HEK293T (cell line): ENCODE data around the gene LAMC1.

Experiments used
- BHLHE40 ChIP-seq: fragments of 450-650 bp; IDR thresholded peaks from 2 replicates; pipeline ENCODE4 v1.6.1; 2016; ENCODE audit warnings: mild to moderate bottlenecking, moderate library complexity, borderline replicate concordance
- CTBP1 ChIP-seq: fragments of 450-650 bp; IDR thresholded peaks from 2 replicates; pipeline ENCODE4 v1.6.1; 2016; ENCODE audit warnings: borderline replicate concordance
- ELF4 ChIP-seq: fragments of 450-650 bp; IDR thresholded peaks from 2 replicates; pipeline ENCODE4 v1.6.1; 2017; ENCODE audit warnings: antibody characterized with exemption
- FOXA1 ChIP-seq: fragments of 450-650 bp; IDR thresholded peaks from 2 replicates; pipeline ENCODE4 v1.6.1; 2016; ENCODE audit warnings: mild to moderate bottlenecking
- FOXK2 ChIP-seq: fragments of 450-650 bp; IDR thresholded peaks from 2 replicates; pipeline ENCODE4 v1.6.1; 2016; ENCODE audit warnings: mild to moderate bottlenecking
- FOXM1 ChIP-seq: fragments of 450-650 bp; IDR thresholded peaks from 2 replicates; pipeline ENCODE4 v1.6.1; 2017; ENCODE audit warnings: mild to moderate bottlenecking, borderline replicate concordance
- L3MBTL2 ChIP-seq: fragments of 450-650 bp; conservative IDR thresholded peaks from 2 replicates; pipeline ENCODE4 v1.6.1; 2016; ENCODE audit warnings: mild to moderate bottlenecking
- LEF1 ChIP-seq: fragments of 450-650 bp; IDR thresholded peaks from 2 replicates; pipeline ENCODE4 v1.6.1; 2017; ENCODE audit warnings: mild to moderate bottlenecking, borderline replicate concordance
- NFRKB ChIP-seq: fragments of 450-650 bp; IDR thresholded peaks from 2 replicates; pipeline ENCODE4 v1.6.1; 2016; ENCODE audit warnings: mild to moderate bottlenecking, moderate library complexity
- PKNOX1 ChIP-seq: fragments of 450-650 bp; IDR thresholded peaks from 2 replicates; pipeline ENCODE4 v1.6.1; 2016
- SP1 ChIP-seq: fragments of 450-650 bp; IDR thresholded peaks from 2 replicates; pipeline ENCODE4 v1.6.1; 2017
- SUZ12 ChIP-seq: fragments of 450-650 bp; IDR thresholded peaks from 2 replicates; pipeline ENCODE4 v1.6.1; 2016; ENCODE audit warnings: mild to moderate bottlenecking
- TARDBP ChIP-seq: fragments of 450-650 bp; IDR thresholded peaks from 2 replicates; pipeline ENCODE4 v1.6.1; 2016

DNA sequence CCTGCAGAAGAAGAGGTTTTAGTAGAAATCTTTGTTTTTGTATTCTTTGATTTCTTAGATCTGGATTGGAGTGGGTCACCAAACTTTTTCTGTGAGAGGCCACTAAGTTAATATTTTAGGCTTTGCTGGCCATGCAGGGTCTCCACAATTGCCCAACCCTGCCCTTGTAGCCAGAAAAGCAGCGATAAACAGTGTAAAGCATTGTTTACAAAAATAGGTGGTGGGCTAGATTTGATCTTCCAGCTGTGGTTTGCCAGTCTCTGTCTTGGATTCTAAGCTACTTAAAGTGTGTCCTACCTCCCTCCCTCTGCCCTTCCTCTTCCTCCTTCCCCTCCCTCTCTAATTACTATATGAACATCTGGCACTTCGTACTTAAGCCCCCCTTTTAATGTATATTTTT is 68.0 kb downstream of the LAMC1 start:
- no peak for TF ChIP-seq FOXA1
- TF ChIP-seq SP1: no peak
- TF ChIP-seq NFRKB: no peak
- no peak for TF ChIP-seq SUZ12
- TF ChIP-seq FOXM1: no peak
- TF ChIP-seq BHLHE40: no peak
- no peak for TF ChIP-seq PKNOX1
- no peak for TF ChIP-seq FOXK2
- TF ChIP-seq ELF4: no peak
- TF ChIP-seq L3MBTL2: no peak
- TF ChIP-seq TARDBP: no peak
- TF ChIP-seq CTBP1: no peak
- no peak for TF ChIP-seq LEF1
